ENCODE measurements around the gene OMP.

The OMP gene

DNA sequence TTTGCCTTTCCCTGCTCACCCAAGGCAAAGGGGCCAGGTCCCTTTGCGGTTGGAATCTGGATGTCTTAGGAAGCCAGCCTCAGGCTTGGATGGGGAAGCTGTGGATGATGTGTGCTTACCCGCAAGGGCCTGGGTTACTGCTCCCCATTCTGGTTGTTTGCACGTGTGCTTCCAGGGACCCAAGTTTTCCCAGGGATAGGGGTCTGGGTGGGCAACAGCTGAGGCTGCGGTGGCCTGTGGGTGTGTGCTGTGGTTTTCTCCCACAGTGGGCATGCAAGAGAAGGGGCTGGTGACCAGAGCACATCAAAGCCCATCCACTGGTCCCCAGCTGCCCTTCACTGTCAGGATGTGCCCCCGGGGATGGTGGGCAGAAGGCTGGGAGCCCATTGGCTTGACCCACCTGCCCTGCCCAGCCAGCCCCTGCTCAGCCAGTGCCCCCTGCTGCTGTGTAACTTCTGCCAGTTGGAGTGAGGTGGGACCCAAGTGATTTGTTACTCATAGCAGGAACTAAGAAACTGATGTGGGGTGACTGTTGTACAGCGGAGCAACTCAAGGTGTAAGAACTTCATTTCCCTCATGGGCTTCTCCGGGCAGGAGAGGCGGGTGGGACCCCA lies 32.6 kb upstream of the OMP start:
- no peak for DNase-seq

DNA sequence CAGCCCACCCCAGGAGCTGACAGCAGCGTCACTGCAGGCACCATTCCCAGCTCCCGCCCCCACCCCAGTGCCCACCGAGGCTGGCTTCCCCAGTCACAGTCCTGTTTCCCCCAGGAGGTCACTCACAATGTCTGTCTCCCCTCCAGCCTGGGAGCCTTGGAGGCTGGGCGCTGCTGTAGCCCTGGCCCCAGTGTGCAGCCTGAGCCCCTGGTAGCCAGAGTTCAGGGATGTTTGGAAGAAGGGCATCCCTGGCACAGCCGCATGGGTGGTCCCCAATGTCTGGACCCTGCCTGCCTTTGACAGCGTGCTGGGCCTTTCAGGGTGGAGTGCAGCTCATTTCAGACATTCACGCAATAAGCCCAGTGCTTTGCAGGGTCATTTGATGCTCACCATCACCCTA lies 31.6 kb upstream of the OMP start:
- no peak for DNase-seq

DNA sequence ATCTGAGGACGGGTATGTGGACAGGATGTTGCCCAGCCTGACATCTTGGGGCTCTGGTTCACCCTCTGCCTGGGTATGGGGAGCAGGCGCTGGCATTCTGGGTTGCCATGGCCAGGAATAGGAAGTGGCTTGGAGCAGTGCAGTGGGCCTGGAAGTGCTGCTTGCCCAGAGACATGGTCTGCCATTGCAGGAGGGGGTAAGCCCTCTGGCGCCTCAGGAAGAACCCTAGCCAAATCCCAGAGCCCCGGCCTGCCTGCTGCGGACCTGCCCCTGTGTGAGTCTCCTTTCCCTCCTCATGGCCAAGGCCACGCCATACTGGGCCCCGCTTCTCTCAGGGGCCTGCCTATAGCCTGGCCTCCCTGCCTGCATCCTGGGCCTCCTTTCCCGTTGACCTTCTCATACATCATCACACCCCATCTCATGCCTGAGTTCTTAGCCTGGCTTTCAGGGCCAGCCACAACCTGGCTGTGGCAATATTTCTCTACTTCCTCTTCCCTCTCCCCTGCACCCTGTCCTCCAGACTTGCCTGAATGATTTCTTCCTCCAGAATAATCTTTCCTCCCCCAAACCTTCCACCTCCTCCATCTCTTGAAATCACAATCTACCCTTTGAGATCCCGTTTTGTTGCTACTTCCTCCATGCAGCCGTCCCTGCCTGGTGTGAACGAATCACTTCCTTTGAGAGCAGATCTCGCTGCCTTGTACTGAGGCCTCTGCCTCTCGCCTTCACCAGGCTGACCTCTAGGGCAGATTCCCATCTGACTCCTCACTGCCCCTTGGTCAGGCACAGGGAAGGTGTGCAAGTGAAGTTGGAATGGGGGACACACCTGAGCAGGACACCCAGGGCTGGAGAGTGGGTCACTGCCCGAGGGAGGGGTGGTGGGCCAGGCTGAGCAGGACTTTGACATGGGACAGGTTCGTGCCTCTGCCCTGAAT lies 30.7 kb upstream of the OMP start:
- DNase-seq = peak; percentile 20

DNA sequence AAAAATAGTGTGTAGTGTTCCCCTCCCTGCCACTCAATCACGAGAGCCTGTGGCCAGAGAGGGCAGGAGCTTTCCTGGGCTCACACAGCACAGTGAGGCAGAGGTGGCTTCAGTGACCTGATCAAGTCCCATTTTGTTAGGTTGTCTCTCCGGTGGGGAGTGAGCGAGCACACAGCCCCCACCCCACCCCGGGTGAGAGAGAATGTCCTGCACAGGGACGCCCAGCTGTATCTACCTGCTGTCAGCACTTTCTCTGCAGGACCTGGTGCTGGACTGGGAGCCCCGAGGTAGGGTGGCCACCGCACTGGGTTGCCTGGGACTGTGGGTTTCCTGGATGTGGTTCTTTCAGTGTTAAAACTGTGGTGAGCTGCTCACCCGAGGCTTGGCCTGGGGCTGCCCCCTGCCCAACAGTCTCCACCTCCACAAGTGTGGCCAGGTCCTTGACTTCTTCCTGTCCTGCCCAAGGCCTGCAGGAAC lies 29.8 kb upstream of the OMP start:
- no peak for DNase-seq

GRCh38 chr11:77073328-77074001 lies 29.2 kb upstream of the OMP start:
- DNase-seq = no peak

GRCh38 chr11:77074205-77074604 lies 28.4 kb upstream of the OMP start:
- DNase-seq = no peak

- no peak for DNase-seq
These were observed 27.9 kb upstream of the OMP start for GRCh38 chr11:77074626-77075221.

- no peak for DNase-seq
These were observed 27.2 kb upstream of the OMP start for GRCh38 chr11:77075425-77075905.

- no peak for DNase-seq
These were observed 23.0 kb upstream of the OMP start for GRCh38 chr11:77079666-77080065.

GRCh38 chr11:77080643-77081210 lies 21.9 kb upstream of the OMP start:
- no peak for DNase-seq

- no peak for DNase-seq
These were observed 21.2 kb upstream of the OMP start for GRCh38 chr11:77081381-77081851.

GRCh38 chr11:77081976-77082836 lies 20.4 kb upstream of the OMP start:
- no peak for DNase-seq

DNA sequence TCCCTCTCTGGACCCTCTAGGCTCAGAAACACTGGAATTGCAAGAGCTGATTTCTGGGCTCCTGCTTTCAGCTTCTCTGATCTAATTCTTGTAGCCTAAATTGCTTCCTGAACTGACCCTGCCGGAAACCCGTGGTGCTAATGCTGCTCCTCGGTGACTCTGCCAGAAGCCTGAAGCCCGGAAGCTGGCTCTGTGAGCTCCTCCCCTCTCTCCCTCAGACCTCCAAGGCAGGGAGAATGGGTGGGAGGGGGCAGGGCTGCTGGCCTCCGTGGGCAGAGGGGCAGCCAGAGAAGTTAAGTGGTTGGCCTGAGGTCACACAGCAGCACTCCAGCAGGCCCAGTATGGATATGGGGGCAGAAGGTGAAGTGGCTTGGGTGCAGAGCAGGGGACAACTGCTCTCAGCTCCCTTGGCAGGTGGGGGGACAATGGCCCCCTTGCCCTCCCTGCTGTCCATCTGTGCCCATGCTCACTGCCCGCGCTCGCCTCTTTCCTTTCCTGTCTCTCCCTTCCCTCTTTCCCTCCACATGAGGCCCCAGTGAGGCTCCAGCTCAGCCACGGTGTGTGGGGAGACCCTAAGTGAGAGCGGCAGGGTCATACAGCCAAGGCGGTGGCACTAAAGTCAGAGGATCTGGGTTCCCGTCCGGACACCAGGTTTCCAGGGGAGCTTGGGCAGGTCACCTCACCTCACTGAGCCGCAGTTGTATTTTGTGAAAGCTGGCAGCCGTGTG lies 19.6 kb upstream of the OMP start:
- no peak for DNase-seq

DNA sequence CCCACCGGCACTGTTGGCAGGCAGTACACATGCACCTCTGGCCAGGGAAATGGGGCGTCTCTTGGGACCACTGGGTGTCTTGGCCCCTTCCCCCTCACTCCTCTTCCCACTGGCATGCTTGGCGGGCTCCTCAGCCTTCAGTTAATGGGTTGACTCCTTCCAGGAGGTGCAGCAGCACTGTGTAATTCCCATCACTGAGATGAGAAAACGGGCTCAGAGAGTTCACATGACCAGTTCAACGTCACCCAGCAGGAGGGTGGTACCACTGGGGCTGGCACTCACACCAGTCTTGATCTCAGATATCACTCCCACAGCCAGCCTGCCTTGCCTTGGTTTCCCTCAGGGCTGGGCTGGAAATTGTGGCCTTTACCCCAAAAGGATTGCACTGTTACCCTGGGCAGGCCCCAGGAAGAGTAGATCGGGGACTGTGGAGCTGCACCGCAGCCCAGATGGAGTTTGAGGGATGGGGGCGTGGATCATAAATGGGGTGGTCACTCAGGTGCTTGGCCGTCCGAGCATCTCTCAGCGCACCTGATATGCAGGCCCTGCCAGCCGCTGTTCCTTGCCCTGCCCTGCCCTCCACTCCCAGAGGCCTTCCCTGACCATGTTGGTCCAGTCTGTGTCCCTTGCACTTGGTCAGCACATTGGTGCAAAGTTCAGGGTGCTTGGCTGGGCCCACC lies 18.9 kb upstream of the OMP start:
- no peak for DNase-seq

GRCh38 chr11:77084581-77085191 lies 18.0 kb upstream of the OMP start:
- DNase-seq = no peak

DNA sequence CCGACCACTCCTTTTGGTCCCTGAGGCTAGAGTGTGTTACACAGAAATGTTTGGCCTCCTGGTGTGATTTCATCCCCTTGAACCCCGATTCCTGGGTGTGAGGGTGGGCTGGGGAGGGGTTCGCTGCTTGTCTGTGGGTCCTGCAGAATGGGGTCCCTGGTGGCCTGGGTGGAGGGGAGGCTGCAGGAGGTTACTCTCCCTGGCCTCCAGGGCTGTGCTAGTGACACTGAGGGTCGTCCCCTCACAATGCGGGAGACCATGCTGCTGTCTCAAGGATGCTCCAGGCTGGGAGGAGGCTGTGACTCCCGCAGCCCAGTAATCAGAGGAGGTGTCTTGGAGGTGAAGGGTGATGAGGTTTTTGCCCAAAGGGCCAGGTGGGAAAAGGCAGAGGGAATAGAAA lies 17.0 kb upstream of the OMP start:
- no peak for DNase-seq

GRCh38 chr11:77086521-77087472 lies 15.8 kb upstream of the OMP start:
- no peak for DNase-seq

GRCh38 chr11:77087723-77088225 lies 14.9 kb upstream of the OMP start:
- DNase-seq = no peak
